ENCODE results near the gene CEP170B.
"Not testable (repeated sequence)": the region's sequence is repeated elsewhere in the genome, so short reads cannot be mapped to it uniquely, and the experiment has no call there.

Gene CEP170B

GRCh38 chr14:104891664-104892530, 26.8 kb downstream of the CEP170B start:
- DNase-seq (ENCODE audit: low spot score), result peak; percentile 60

DNA sequence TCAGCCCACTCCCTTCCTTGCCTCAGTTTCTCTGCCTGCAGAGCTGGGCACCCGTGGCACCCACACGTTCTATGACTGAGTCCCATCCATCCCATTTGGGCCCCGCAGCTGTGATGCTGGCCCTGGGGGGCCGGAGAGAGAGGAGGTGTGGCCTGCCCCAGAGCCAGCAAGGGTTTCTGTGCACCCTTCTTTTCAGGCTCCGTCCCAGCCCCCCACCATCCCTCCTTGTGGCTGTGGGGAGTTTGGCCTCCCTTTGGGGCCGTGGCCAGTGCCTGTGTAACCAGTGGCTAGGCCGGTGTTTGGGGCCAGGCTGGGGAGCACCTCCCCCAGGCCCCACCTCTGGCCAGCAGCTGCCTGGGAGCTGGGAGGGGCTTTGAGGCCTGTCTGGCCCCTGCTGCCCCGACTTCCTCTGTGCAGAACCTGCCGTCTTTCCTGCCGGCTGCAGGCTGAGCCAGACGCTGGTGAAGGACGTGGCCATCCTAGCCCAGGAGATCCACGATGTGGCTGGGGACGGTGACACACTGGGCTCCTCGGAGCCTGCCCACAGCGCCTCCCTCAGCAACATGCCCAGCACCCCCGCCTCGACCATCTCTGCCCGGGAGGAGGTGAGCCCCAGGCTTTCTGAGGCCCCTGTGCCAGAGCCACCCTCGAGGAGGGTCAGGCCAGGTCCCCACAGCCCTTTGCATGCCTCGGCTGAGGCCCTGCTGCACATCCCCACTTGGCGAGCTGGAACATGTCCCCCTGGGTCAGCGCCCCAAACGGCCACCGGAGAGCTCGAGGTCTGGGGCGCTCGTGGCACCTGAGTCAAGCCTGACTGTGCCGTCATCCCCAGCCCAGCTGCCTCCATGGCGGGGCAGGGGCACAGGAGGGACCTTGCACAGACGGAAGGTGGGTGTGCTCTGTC, 27.7 kb downstream of the CEP170B start:
- DNase-seq (ENCODE audit: low spot score), result peak; percentile 58

DNA sequence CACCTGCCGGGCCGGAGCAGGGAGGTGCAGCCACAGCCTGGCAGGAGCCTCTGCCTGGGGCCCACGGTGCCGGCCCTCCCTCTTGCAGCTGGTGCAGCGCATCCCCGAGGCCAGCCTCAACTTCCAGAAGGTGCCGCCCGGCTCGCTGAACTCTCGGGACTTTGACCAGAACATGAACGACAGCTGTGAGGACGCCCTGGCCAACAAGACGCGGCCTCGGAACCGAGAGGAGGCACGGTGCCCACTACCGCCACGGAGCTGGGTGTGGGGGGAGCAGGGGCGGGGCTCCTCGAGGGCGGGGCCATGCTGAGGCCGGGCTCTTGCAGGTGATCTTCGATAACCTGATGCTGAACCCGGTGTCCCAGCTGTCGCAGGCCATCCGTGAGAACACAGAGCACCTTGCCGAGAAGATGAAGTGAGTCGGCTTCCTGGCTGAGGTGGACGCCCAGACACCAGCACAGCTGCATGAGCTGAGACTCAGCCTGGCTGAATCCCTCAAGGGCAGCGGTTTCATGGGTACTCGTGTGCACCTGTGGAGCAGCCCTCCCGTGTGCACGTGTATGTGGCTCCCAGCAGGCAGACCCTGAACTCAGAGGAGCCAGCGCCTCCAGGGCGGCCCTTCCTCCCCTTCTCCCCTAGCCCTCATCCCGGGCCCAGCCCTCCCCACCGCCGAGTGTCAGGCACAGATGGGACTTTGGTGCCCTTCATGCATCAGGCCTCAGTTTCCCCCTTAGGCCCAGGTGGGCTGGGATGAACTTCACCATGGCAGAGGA, 28.6 kb downstream of the CEP170B start:
- peak; percentile 65 for DNase-seq (ENCODE audit: low spot score)

GRCh38 chr14:104894331-104895206, 29.5 kb downstream of the CEP170B start:
- DNase-seq (ENCODE audit: low spot score), result peak; percentile 63

- no peak for DNase-seq (ENCODE audit: low spot score)
Measured at GRCh38 chr14:104895207-104895785, 30.2 kb downstream of the CEP170B start.

GRCh38 chr14:104895786-104896661, 31.0 kb downstream of the CEP170B start:
- DNase-seq (ENCODE audit: low spot score), result peak; percentile 64

DNA sequence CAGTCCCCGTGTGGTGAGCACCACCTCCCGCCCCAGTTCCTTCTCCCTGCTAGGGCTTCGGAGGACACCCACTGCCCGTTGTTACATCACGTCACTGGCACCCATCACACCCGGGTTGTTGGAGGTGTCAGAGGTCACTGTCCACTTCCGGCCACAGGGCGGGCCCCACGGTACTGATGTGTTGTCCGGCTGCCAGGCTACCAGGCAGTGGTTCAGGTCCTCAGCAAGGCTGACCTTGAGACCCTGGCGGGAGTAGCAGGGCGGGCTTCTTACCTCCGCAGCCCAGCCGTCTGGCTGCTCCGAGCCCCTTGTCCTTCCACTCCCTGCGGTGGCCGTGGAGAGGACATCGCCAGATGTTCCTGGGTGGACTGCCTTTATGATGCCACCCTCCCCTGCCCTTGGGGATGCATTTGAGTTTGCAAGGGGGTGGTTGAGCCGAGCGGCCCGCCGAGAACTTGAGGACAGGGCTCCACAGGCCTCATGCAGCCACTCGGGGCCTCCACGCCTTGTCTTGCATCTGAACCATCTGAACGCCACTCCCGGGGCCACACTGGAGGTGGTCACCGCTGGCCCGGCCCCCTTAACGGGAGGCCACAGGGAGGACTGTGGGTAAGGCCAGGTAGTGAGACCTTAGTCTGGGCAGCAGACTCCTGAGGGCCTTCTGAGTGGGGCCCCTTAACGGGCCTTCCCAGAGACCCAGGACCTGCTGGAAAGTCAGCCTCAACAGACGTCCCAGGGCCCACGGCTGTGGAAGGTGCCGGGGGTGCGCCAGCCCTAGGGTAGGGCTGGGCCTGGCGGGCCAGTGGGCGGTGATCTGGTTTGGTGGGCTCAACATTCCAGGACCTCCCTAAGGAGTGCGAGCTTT, 32.5 kb downstream of the CEP170B start:
- DNase-seq (ENCODE audit: low spot score), result no peak

GRCh38 chr14:104898195-104898558, 33.1 kb downstream of the CEP170B start:
- no peak for DNase-seq (ENCODE audit: low spot score)

DNA sequence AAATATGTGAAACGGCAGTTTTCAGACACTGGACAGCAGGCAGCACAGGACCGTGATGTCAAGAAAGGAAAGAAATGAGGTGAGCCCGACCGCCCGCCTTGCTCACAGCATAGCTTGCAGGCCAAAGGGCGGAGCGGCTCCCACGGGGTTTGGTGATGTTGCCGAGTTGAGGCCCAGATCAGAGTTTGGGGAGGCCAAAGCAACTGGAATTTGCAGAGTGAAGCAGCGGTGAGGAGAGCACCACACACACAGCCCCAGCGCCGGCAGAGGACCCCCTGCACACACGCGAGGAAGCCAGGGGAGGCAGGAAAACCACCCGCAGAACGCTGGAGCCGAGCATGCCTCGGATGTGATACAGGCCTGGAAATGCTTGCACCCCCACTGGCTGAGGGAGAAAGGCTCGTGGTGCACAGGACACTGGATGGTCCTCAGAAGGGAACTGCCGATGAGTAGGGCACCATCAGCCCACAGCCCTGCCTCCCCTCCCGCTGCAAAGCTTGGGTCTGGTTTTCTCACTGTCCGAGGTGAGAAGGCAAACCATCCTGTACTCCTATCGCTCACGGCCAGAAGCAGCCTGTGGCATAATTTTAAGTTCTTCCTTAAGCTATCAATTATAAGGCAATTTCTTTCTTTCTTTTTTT, 33.9 kb downstream of the CEP170B start:
- peak; percentile 77 for DNase-seq (ENCODE audit: low spot score)

DNA sequence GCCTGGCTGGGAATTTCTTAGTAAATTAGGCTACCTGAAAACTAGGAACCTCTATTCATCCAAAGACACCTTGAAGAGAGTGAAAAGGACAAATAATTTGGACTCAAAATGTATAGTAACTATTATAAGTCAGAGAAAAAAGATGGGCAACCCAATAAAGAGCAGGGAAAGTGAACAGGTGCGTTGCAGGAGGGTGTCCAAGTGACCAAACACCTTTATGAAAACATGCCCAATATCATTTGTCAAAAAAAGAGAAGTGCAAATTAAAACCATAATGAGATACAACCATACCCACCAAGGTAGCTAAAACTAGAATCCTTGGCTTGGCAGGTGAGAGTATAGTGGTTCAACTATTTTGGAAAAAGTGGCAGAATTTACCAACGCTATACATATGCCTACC, 34.7 kb downstream of the CEP170B start:
- no peak for DNase-seq (ENCODE audit: low spot score)

DNA sequence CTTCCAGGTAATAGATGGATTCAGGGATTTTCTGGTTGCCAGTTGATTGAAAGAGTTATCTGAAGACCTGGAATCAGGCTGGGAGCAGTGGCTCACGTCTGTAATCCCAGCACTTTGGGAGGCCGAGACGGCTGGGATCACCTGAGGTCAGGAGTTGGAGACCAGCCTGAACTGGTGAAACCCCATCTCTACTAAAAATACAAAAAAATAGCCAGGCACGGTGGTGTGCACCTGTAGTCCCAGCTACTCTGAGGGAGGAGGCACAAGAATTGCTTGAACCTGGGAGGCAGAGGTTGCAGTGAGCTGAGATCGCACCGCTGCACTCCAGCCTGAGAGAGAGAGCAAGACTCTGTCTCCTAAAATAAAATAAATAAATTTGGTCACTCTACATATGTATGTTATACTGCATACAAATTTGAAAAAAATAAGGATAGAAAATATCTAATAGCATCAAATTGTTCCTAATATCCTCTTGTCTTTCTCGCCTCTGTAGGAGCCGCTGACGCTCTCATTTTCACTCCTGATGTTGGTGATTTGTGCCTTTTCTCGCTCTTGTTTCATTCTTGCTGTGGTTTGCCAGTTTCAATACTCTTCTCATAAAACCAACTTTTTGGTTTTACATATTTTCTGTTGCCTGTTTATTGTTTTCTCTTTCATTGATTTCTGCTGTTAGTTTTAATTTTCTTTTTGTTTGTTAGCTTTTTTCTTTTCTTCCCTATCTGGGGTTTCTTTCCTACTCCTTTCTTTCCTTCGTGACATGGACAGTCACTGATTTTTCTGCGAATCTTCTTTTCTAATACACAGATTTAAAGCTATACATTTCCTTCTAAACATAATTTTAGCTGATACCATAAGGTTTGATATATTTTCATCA, 35.8 kb downstream of the CEP170B start:
- DNase-seq (ENCODE audit: low spot score), result no peak

- no peak for DNase-seq (ENCODE audit: low spot score)
Measured at GRCh38 chr14:104903990-104904389, 38.9 kb downstream of the CEP170B start.

- not testable (repeated sequence) for DNase-seq (ENCODE audit: low spot score)
Measured at GRCh38 chr14:104904650-104905578, 39.8 kb downstream of the CEP170B start.

DNA sequence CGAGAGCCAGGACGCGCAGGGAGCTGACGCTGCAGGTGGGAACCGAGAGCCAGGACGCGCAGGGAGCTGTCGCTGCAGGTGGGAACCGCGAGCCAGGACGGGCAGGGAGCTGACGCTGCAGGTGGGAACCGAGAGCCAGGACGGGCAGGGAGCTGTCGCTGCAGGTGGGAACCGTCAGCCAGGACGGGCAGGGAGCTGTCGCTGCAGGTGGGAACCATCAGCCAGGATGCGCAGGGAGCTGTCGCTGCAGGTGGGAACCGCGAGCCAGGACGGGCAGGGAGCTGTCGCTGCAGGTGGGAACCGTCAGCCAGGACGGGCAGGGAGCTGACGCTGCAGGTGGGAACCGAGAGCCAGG, 40.5 kb downstream of the CEP170B start:
- DNase-seq (ENCODE audit: low spot score), result not testable (repeated sequence)

GRCh38 chr14:104908303-104908702, 43.2 kb downstream of the CEP170B start:
- DNase-seq (ENCODE audit: low spot score), result no peak

DNA sequence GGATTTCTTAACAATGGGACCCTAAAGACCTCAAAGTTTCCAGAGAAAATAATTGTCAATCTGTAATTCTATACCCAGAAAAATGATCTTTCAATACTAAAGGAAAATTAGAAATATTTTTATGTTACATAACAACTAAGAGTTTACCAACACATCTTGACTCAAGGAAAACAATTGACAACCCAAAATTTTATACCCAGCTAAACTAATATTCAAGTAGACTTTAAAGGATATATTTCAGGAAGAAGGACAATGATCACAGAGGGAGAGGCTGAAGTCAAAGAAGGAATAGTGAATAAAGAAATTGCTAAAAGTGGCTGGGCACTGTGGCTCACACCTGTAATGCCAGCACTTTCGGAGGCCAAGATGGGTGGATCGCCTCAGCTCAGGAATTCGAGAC, 47.0 kb downstream of the CEP170B start:
- no peak for DNase-seq (ENCODE audit: low spot score)
